ENCODE data around the gene MB. TPM values are rescaled to one million over a fixed set of nuclear protein-coding genes. Genes with fewer than 3 reads are reported as not detected.

The MB gene
- polyA plus RNA-seq, 1 donor = 7.2 TPM

DNA sequence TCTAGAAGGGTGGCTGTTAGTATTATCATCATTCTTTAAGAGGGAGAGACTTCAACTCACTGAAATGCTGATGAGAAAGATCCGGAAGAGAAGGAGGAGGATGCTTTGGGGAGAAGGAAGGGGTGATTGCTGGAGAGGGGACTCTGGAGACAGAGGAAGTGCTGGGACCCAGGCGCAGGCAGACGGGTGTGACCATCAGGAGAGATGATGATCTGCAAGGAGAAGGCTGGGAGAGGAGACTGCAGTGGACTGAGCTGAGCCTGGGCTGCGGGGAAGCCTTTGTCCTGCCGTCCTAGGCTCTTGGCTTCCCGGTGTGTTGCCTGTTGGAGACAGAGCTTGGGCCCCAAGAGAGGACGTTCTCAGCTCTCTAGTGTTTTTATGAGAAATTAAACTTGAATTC, 53.9 kb downstream of the MB start:
- Histone ChIP-seq H3K36me3 (ENCODE audit: control insufficient read depth, insufficient read depth, low read length) (no peaks in the 10 kb centered on the region), H3K4me3 (ENCODE audit: low read length) (no peak overlapping the region), H3K4me1 (ENCODE audit: control insufficient read depth, insufficient read depth, low read length) (peaks cover 3% of the 10 kb centered on the region), H3K27ac (ENCODE audit: low read length) (no peak overlapping the region), H3K9me3 (ENCODE audit: control insufficient read depth, low read depth, low read length) (no peaks in the 10 kb centered on the region), H3K27me3 (ENCODE audit: control insufficient read depth, insufficient read depth, low read length) (peaks cover 6% of the 10 kb centered on the region)
- 67% methylated on average over 1 of the region's 7 CpGs for WGBS (ENCODE audit: insufficient coverage, low lambda C conversion rate)
- no peak for DNase-seq

GRCh38 chr22:35561796-35562526, 55.2 kb downstream of the MB start:
- H3K27me3 ChIP-seq (ENCODE audit: control insufficient read depth, insufficient read depth, low read length) = peaks cover 6% of the 10 kb centered on the region
- no peak for DNase-seq
- peaks cover 3% of the 10 kb centered on the region for H3K4me1 ChIP-seq (ENCODE audit: control insufficient read depth, insufficient read depth, low read length)
- H3K36me3 ChIP-seq (ENCODE audit: control insufficient read depth, insufficient read depth, low read length) = no peaks in the 10 kb centered on the region
- 93% methylated on average over 3 of the region's 20 CpGs for WGBS (ENCODE audit: insufficient coverage, low lambda C conversion rate)
- no peaks in the 10 kb centered on the region for H3K9me3 ChIP-seq (ENCODE audit: control insufficient read depth, low read depth, low read length)
- no peak overlapping the region for H3K27ac ChIP-seq (ENCODE audit: low read length)
- no peak overlapping the region for H3K4me3 ChIP-seq (ENCODE audit: low read length)

DNA sequence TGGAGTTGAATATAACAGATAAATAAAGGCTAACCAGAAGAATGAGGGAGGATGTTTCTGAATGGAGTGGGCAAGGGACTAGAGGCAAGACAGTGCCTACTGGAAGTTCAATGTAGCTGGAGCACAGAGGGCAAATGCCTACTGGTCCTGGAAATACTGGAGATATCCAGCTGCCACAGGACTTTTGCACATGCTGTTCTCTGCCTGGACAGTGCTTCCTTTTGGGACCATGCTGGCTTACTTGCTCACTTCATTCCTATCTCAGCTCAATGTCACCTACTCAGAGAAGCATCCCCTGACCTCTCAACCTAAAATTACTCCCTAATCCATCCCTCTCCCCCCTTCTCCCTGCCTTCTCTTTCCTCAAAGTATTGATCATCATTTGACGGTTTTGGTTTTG, 56.3 kb downstream of the MB start:
- H3K9me3 ChIP-seq (ENCODE audit: control insufficient read depth, low read depth, low read length) = no peaks in the 10 kb centered on the region
- no peak for DNase-seq
- peaks cover 3% of the 10 kb centered on the region for H3K4me1 ChIP-seq (ENCODE audit: control insufficient read depth, insufficient read depth, low read length)
- no peak overlapping the region for H3K27ac ChIP-seq (ENCODE audit: low read length)
- H3K27me3 ChIP-seq (ENCODE audit: control insufficient read depth, insufficient read depth, low read length) = peaks cover 6% of the 10 kb centered on the region
- H3K4me3 ChIP-seq (ENCODE audit: low read length) = no peak overlapping the region
- 100% methylated on average over 1 of the region's 1 CpG for WGBS (ENCODE audit: insufficient coverage, low lambda C conversion rate)
- no peaks in the 10 kb centered on the region for H3K36me3 ChIP-seq (ENCODE audit: control insufficient read depth, insufficient read depth, low read length)

GRCh38 chr22:35560366-35560765, 56.8 kb downstream of the MB start:
- no peak for DNase-seq
- H3K36me3 ChIP-seq (ENCODE audit: control insufficient read depth, insufficient read depth, low read length) = no peaks in the 10 kb centered on the region
- H3K4me3 ChIP-seq (ENCODE audit: low read length) = no peak overlapping the region
- H3K27ac ChIP-seq (ENCODE audit: low read length) = no peak overlapping the region
- no peaks in the 10 kb centered on the region for H3K4me1 ChIP-seq (ENCODE audit: control insufficient read depth, insufficient read depth, low read length)
- no peaks in the 10 kb centered on the region for H3K9me3 ChIP-seq (ENCODE audit: control insufficient read depth, low read depth, low read length)
- peaks cover 6% of the 10 kb centered on the region for H3K27me3 ChIP-seq (ENCODE audit: control insufficient read depth, insufficient read depth, low read length)
- WGBS (ENCODE audit: insufficient coverage, low lambda C conversion rate) = no CpG with 5 or more reads among the region's 5 CpGs

DNA sequence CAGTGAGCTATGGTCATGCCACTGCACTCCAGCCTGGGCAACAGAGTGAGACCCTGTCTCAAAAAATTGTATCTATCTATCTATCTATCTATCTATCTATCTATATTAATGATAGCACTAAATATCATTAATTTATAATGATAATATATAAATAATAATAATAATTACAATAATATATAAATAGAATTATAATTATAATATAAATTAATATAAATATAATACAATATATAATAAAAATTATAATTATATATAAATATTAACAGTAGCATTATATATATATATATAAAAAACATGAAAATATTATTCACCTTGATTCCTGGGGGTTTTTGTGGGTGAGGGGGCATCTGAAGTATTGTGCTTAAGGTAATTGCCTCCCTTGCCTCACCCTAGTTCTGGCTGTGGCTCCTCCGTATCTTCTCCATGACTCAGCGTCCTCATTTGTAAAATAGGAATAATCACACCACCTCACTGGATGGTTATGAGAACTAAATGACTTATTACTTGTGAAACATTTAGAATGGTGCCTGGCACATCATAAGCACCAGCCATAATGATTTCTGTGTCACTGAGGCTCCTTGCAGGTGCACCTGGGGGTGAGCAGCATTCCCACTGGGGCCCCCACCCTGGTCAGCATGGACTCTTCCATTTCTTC, 57.6 kb downstream of the MB start:
- Histone ChIP-seq H3K27ac (ENCODE audit: low read length) (no peak overlapping the region), H3K36me3 (ENCODE audit: control insufficient read depth, insufficient read depth, low read length) (no peaks in the 10 kb centered on the region), H3K27me3 (ENCODE audit: control insufficient read depth, insufficient read depth, low read length) (peaks cover 6% of the 10 kb centered on the region), H3K4me1 (ENCODE audit: control insufficient read depth, insufficient read depth, low read length) (no peaks in the 10 kb centered on the region), H3K4me3 (ENCODE audit: low read length) (no peak overlapping the region), H3K9me3 (ENCODE audit: control insufficient read depth, low read depth, low read length) (no peaks in the 10 kb centered on the region)
- no CpG with 5 or more reads among the region's 2 CpGs for WGBS (ENCODE audit: insufficient coverage, low lambda C conversion rate)
- DNase-seq = no peak

DNA sequence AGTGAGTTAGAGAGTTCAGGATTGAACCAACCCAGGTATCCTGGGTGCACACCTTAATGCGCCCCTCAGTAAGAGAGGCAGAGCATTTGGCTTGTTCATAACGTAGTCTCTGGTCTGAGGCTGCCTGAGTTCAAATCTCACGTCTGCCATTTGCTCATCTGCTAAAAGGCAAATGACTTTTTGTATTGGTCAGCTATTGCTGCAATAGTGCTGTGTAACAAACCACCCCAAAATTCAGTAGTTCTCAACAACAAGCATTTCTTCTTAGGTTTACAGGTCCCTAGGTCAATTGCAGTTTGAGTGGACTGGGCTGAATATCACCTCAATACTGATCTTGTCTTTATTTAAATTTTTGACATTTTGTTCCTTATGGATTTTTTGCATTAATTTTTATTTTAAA, 58.4 kb downstream of the MB start:
- no peak for DNase-seq
- no peaks in the 10 kb centered on the region for H3K9me3 ChIP-seq (ENCODE audit: control insufficient read depth, low read depth, low read length)
- no peaks in the 10 kb centered on the region for H3K36me3 ChIP-seq (ENCODE audit: control insufficient read depth, insufficient read depth, low read length)
- no peak overlapping the region for H3K27ac ChIP-seq (ENCODE audit: low read length)
- H3K4me1 ChIP-seq (ENCODE audit: control insufficient read depth, insufficient read depth, low read length) = no peaks in the 10 kb centered on the region
- WGBS (ENCODE audit: insufficient coverage, low lambda C conversion rate) = no CpG with 5 or more reads among the region's 3 CpGs
- H3K4me3 ChIP-seq (ENCODE audit: low read length) = no peak overlapping the region
- H3K27me3 ChIP-seq (ENCODE audit: control insufficient read depth, insufficient read depth, low read length) = peaks cover 6% of the 10 kb centered on the region

- no CpG with 5 or more reads among the region's 5 CpGs for WGBS (ENCODE audit: insufficient coverage, low lambda C conversion rate)
- no peaks in the 10 kb centered on the region for H3K9me3 ChIP-seq (ENCODE audit: control insufficient read depth, low read depth, low read length)
Observed at GRCh38 chr22:35558031-35558430, 59.1 kb downstream of the MB start.

More at GRCh38 chr22:35558031-35558430, 59.1 kb downstream of the MB start:
- no peak for DNase-seq
- H3K36me3 ChIP-seq (ENCODE audit: control insufficient read depth, insufficient read depth, low read length) = no peaks in the 10 kb centered on the region
- H3K27ac ChIP-seq (ENCODE audit: low read length) = no peak overlapping the region
- H3K27me3 ChIP-seq (ENCODE audit: control insufficient read depth, insufficient read depth, low read length) = peaks cover 6% of the 10 kb centered on the region
- H3K4me3 ChIP-seq (ENCODE audit: low read length) = no peak overlapping the region
- no peaks in the 10 kb centered on the region for H3K4me1 ChIP-seq (ENCODE audit: control insufficient read depth, insufficient read depth, low read length)

Other genes with a start within 250 kb of the MB start
- gene HMOX1, start 236.2 kb downstream of the MB start, polyA plus RNA-seq = 81.5 TPM
- gene MCM5, start 217.2 kb downstream of the MB start, polyA plus RNA-seq = 41.0 TPM
- gene RASD2, start 76.5 kb downstream of the MB start, polyA plus RNA-seq = 4.7 TPM
- 37.0 TPM for gene APOL6, start 31.1 kb upstream of the MB start, polyA plus RNA-seq
- 0.03 TPM for gene APOL5, start 100.5 kb upstream of the MB start, polyA plus RNA-seq

All from large intestine (tissue), 3 donors.